Erythroblast (primary cell): ENCODE data around the gene CHRNE.

Experiments
- GATA1 ChIP-seq: IDR thresholded peaks from 2 replicates; pipeline ENCODE4 v1.6.1; 2011; ENCODE audit warnings: low read depth, mild to moderate bottlenecking, control low read depth, low read length, moderate library complexity
- POLR2A ChIP-seq: IDR thresholded peaks from 2 replicates; pipeline ENCODE4 v1.6.1; 2011; ENCODE audit warnings: mild to moderate bottlenecking, low read length

GRCh38 chr17:4893721-4894560, 9.0 kb downstream of the CHRNE start:
- TF ChIP-seq POLR2A, result no peak
- TF ChIP-seq GATA1, result no peak
